Right lobe of liver (tissue), 4 donors: ENCODE measurements around the gene ADSS1.
A peak's percentile ranks its signal among the peaks of the same experiment; 100 is the strongest.

Experiments
- POLR2A ChIP-seq: fragments of 450-650 bp; IDR thresholded peaks from one replicate; pipeline ENCODE4 v1.6.1; 2017; ENCODE audit warnings: antibody characterized with exemption, mild to moderate bottlenecking
- TF ChIP-seq, protein P1 (sequence below), 4 donors: fragments of 200-600 bp in 3 of 4; fragments of 450-650 bp in 1 of 4; IDR thresholded peaks; one replicate each; pipeline versions ENCODE4 v1.5.1 to v1.8.0; 2016 to 2022; ENCODE audit warnings: antibody characterized with exemption in 4 of 4, mild to moderate bottlenecking in 2 of 4
- donor health status: DM: no; HTN: no; CAD: no.
- donor health status: DM: no; HTN: no; CAD: no.
- donor health status: DM: no; HTN: yes; CAD: no.

DNA sequence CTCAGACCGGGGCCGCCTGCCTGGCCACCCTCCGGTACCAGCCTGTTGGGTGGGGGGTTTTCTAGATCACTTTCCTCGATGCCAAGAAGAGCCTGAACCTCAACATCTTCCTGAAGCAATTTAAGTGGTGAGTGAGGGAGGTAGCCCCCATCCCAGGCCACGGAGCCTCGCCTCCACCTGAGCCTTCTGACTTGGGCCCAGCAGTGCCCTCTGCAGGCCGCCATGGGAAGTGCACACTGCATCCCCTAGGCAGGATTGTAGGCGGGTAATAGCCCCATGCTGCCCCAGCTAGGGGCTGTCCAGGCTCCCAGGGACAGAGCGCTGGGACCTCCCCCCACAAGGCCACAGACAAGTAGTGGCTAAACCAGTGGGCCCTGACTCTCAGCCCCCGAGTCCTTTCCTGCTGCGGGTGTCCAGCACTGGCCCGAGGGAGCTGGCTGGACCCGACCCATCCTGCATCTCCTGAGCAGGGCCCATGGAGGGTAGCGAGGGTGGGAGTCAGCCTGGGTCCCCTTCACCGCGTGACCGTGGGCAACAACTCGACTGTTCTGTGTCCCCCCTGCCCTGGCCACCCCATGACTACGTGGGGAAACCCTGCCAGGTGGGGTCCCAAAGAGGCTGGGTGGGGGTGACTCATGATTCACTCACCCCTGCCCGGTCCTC, 15.3 kb upstream of the ADSS1 start:
- TF ChIP-seq, protein P1, sequence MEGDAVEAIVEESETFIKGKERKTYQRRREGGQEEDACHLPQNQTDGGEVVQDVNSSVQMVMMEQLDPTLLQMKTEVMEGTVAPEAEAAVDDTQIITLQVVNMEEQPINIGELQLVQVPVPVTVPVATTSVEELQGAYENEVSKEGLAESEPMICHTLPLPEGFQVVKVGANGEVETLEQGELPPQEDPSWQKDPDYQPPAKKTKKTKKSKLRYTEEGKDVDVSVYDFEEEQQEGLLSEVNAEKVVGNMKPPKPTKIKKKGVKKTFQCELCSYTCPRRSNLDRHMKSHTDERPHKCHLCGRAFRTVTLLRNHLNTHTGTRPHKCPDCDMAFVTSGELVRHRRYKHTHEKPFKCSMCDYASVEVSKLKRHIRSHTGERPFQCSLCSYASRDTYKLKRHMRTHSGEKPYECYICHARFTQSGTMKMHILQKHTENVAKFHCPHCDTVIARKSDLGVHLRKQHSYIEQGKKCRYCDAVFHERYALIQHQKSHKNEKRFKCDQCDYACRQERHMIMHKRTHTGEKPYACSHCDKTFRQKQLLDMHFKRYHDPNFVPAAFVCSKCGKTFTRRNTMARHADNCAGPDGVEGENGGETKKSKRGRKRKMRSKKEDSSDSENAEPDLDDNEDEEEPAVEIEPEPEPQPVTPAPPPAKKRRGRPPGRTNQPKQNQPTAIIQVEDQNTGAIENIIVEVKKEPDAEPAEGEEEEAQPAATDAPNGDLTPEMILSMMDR (IDR thresholded peaks at IDR 0.05): peak; percentile 91 to 99 (median 96)
- no peak for TF ChIP-seq POLR2A
